ENCODE data around the gene GXYLT1.

DNA sequence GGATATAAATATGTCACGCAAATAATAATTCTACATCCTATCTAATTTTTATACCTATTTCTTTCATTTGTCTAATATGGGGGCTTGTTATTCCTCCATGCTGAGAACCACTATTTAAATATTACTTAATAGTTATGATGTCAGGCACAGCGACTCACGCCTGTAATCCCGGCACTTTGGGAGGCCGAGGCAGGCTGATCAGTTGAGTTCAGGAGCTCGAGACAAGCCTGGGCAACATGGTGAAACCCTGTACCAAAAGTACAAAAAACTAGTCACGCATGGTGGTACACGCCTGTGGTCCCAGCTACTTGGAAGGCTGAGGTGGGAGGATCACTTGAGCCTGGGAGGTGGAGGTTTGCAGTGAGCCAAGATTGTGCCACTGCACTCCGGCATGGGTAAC is 45.2 kb downstream of the GXYLT1 start:
- TF ChIP-seq, protein P1, sequence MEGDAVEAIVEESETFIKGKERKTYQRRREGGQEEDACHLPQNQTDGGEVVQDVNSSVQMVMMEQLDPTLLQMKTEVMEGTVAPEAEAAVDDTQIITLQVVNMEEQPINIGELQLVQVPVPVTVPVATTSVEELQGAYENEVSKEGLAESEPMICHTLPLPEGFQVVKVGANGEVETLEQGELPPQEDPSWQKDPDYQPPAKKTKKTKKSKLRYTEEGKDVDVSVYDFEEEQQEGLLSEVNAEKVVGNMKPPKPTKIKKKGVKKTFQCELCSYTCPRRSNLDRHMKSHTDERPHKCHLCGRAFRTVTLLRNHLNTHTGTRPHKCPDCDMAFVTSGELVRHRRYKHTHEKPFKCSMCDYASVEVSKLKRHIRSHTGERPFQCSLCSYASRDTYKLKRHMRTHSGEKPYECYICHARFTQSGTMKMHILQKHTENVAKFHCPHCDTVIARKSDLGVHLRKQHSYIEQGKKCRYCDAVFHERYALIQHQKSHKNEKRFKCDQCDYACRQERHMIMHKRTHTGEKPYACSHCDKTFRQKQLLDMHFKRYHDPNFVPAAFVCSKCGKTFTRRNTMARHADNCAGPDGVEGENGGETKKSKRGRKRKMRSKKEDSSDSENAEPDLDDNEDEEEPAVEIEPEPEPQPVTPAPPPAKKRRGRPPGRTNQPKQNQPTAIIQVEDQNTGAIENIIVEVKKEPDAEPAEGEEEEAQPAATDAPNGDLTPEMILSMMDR (IDR thresholded peaks at IDR 0.05; ENCODE audit: low read depth, low read length, poor library complexity, severe bottlenecking) = no peak
- TF ChIP-seq EZH2phosphoT487 (IDR thresholded peaks at IDR 0.05; ENCODE audit: borderline replicate concordance, low read length) = no peak
